Stimulated activated CD8-positive, alpha-beta memory T cell treated with anti-CD3 and anti-CD28 coated beads, Interleukin-2, amount 100 ng/mL, for 1 hour (primary cell): Measurements from ENCODE around the gene TYSND1.
A peak's percentile ranks its signal among the peaks of the same experiment; 100 is the strongest.
"Not testable (repeated sequence)": the region's sequence is repeated elsewhere in the genome, so short reads cannot be mapped to it uniquely, and the experiment has no call there.

Experiments
- DNase-seq, 2 donors: peaks; one replicate each; pipeline ENCODE4 v3.0.0-alpha.2; 2020; ENCODE audit warnings: low read depth in 2 of 2

TYSND1 gene

GRCh38 chr10:70146489-70147258 is at the start of gene TYSND1:
Gene TYSND1, minus strand, starts transcription at chr10:70146700. Its CDS starts 114 bp downstream, at chr10:70146586.
- DNase-seq: peak; percentile 76 to 87

DNA sequence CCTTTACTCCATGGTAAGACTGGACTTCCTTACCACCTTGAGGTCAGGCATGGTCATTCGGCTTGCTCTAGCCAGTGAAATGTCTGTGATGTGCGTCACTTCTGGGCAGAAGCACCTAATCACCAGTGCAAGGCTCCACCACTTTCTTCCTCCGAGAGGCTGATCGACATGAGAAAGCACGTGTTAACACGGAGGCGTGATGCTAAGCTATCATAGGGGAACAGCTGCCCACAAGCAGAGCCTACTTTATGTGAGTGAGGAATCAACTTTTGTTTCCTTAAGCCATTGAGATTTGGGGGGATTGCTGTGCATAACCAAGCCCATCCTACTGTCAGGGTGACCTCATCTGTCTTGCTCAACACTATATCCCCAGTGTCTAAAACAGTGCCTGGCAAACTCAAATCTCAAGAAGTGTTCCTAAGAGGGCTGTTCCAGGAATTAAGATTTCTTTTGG is 46.9 kb upstream of the TYSND1 start:
- no peak for DNase-seq

GRCh38 chr10:70192326-70192968 is 45.9 kb upstream of the TYSND1 start:
- DNase-seq: no peak

- no peak for DNase-seq
Measured at GRCh38 chr10:70191972-70192305, 45.4 kb upstream of the TYSND1 start.

GRCh38 chr10:70191161-70191971 is 44.9 kb upstream of the TYSND1 start:
- no peak for DNase-seq

DNA sequence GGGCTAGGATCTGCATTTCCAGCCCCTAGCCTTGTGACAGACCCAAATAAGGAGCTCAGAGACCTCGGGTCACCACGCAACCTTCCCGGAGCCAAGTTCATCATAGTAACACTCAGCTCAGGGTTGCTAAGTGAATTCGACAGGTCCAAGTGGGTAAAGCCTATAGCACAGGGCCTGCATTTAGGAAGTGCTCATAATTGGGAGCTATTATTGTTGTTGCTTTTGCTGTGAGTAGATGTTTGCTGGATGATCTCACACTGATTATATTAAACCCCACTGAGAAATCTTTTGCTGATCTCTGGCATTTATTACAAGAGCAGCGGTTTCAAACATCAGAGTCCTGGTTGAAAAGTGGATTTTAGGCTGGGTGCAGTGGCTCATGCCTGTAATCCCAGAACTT is 44.1 kb upstream of the TYSND1 start:
- no peak for DNase-seq

GRCh38 chr10:70190102-70190501 is 43.6 kb upstream of the TYSND1 start:
- DNase-seq: no peak

DNA sequence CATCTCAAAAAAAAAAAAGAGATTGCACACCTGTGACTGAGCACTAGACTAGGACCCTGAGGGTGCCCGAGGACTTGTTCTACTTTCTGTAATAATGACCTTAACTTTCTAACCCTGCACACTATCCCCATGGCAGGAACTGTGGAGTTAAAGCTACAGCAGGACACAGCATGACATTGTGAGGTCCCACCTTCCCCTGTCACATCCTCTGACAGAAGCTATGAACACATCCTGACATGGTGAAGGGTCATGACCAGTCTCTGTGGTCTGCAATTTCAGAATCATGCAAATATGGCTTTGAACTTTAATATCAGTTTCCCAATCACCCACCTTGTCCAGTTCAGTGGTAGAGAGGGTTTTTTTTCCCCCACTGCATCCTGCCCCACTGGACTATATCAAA is 42.3 kb upstream of the TYSND1 start:
- no peak for DNase-seq

GRCh38 chr10:70186571-70186970 is 40.1 kb upstream of the TYSND1 start:
- no peak for DNase-seq

GRCh38 chr10:70186090-70186489 is 39.6 kb upstream of the TYSND1 start:
- DNase-seq: no peak

DNA sequence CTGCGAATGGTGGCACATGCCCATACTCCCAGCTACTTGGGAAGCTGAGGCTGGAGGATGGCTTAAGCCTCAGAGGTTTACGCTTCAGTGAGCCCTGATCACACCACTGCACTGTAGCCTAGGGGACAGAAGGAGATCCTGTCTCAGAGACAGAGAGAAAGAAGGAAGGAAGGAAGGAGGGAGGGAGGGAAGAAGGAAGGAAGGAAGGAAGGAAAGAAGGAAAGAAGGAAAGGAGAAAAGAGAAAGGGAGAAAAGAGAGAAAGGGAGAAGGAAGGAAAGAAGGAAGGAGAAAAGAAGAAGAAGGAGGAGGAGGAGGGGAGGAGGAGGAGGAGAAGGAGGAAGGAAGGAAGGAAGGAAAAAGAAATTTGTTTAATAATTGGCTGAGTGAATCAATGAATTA is 36.8 kb upstream of the TYSND1 start:
- DNase-seq: no peak

- not testable (repeated sequence) for DNase-seq
Measured at GRCh38 chr10:70179209-70179608, 32.7 kb upstream of the TYSND1 start.

GRCh38 chr10:70178139-70178725 is 31.7 kb upstream of the TYSND1 start:
- no peak for DNase-seq

DNA sequence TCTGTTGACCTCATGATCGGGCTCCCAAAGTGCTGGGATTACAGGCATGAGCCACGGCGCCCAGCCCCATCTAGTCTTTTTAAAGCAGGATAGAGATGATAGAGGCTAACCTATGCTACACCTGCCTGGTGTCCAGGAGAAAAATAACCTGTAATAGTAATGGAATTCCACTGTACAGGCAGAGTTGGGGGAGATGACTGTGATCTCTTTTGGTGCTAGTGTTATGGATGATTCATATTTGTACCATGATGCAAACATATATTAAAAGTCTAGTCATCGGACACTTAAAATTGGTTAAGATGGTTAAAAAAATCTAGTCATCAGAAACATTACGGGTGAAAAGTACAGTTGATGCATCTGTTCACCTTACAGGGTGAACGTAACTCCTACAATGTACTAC is 29.9 kb upstream of the TYSND1 start:
- DNase-seq: no peak

DNA sequence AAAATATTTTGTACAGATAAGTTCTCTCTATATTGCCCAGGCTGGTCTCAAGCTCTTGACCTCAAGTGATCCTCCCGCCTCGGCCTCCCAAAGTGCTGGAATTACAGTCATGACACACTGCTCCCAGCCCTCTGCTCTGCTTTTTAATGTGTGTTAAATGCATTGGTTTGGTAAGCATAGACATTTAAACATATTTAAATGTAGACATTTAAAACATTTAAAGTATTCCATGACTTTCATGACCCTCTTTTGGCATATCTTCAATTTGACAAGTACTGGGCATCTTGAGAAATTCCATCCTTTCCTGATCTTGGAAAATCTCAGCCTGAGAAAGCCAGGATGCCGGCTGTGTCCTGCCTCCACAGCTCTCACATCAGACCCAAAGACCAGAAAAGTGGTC is 29.0 kb upstream of the TYSND1 start:
- no peak for DNase-seq

GRCh38 chr10:70174058-70174741 is 27.7 kb upstream of the TYSND1 start:
- DNase-seq: no peak

DNA sequence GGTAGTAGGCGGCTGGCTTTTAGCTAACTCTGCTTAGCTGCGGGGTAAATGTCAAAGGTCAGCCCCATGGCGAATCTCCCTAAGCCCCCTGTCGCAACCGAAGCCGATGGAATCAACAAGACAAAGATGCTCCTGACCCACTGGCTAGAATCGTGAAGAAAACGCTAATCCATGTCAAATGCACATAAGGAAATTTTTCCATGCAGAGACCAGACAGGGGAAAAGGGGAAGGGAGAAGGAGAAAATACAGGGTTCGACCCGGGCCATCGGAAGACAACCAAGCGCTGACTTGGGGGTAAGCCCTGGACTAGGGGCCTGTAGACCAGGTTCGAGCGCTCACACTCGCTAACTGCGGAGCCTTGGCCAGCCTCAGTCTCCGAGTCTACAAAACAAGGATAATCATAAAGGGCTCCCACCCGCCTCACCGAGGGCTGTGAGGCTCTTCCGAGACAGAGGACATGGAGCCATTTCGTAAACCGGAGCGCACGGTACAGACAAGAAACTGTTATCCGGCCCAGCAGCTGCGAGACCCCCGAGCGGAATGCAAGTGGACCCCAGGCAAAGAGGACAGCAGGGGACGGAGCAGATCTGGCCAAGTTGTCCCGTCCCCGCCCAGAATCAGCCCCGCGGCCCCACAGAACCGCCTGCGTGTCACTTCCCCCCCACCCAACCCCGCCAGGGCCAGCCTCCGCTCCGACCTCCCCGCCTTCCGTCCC is 23.3 kb upstream of the TYSND1 start:
- DNase-seq: peak in 1 of 2 donors; percentile 13

DNA sequence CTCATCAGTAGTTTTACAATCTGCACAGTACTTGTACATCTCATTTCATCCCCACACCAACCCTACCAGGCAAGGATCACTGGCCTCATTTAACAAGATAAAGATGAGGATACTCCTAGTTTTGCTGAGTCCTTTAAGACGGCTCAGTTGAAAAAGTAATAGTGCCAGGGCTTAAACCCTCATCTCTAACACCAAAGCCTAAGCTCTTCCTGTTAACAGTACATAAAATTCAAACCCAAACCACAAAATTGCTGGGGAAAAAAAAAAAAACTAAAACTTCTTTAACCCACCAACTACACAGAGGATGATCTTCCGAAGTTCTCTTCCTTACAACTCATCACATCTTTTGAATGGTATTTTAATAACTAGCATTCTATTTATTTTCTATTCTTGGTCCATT is 22.5 kb upstream of the TYSND1 start:
- DNase-seq: no peak

DNA sequence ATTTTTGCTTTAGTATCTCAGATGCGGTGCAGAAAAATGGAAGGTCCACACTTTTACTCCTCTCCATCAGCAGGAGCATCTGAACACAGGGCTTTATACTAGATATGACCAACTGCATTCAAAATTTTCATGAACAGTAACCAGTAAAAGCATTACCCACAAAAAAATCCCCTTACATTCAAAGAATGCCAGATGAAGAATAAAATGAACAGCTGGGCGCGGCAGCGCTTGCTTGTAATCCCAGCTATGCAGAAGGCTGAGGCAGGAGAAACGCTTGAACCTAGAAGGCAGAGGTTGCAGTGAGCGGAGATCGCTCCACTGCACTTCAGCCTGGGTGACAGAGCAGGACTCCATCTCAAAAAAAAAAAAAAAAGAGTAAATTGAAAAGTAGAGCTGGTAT is 20.7 kb upstream of the TYSND1 start:
- DNase-seq: no peak

DNA sequence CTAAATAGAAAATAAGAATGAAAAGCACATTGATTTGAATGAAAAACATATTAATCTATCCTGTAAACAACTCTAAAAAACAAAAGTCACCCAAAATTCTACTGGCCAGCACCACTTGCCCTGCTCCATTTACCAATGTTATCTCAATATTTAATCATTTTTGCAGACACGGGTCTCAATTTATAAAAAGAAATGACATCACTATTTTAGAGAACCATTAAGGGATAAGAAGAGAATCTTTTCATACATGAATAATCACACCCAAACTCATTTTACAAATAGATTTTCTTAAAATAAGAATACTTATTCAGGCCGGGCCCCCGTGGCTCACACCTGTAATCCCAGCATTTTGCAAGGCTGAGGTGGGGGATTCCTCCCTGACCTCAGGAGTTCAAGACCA is 19.9 kb upstream of the TYSND1 start:
- no peak for DNase-seq

DNA sequence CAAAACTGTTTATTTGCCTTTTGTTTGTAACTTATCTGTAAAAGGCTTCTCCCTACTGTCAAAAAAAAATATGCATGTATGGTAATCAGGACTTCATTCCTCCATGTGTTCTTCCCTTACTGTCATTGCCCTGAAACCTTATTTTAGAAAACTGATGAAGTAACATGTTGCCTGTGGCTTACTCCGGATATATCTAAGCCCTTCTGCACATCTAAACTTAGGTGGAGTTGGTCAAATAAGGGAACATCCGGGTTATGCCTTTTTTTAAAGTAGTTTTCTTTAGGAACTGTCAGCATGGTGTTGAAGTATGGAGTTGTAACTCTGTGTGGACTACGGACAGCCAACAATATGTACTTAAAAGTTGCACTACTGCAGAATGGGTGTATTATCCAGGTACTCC is 17.7 kb upstream of the TYSND1 start:
- DNase-seq: no peak
